DLD1 (cell line): ENCODE measurements around the gene ICOSLG.
"Not testable (repeated sequence)": the region's sequence is repeated elsewhere in the genome, so short reads cannot be mapped to it uniquely, and the experiment has no call there.

Experiments used
- in situ Hi-C: cut with HindIII; loops from 2 replicates; pipeline ENCODE4 v1.10.0; 2017; ENCODE audit warnings: low sequenced_read_pairs

ICOSLG gene

GRCh38 chr21:44240842-44241241, at the start of gene ICOSLG:
TSS of gene ICOSLG (minus strand) at chr21:44240943. CDS start at chr21:44240817, 126 bp downstream.
- in situ Hi-C loops = not testable (repeated sequence)

GRCh38 chr21:44289381-44290010, 48.8 kb upstream of the ICOSLG start:
- in situ Hi-C loops = no loop called here

- in situ Hi-C loops = no loop called here
Measured at GRCh38 chr21:44288251-44289110, 47.7 kb upstream of the ICOSLG start.

- in situ Hi-C loops = no loop called here
Measured at GRCh38 chr21:44286716-44287632, 46.2 kb upstream of the ICOSLG start.

- in situ Hi-C loops = no loop called here
Measured at GRCh38 chr21:44286086-44286715, 45.5 kb upstream of the ICOSLG start.

- in situ Hi-C loops = no loop called here
Measured at GRCh38 chr21:44285138-44285992, 44.6 kb upstream of the ICOSLG start, which contains the start of gene AIRE. TSS of gene AIRE (plus strand) at chr21:44285876. CDS start at chr21:44286007, 131 bp downstream.

- in situ Hi-C loops = no loop called here
Measured at GRCh38 chr21:44283948-44284347, 43.2 kb upstream of the ICOSLG start.

GRCh38 chr21:44283211-44283785, 42.6 kb upstream of the ICOSLG start:
- in situ Hi-C loops = not testable (repeated sequence)

- in situ Hi-C loops = no loop called here
Measured at GRCh38 chr21:44282370-44282769, 41.6 kb upstream of the ICOSLG start.

- in situ Hi-C loops = no loop called here
Measured at GRCh38 chr21:44281801-44282200, 41.1 kb upstream of the ICOSLG start.

GRCh38 chr21:44279354-44280260, 38.9 kb upstream of the ICOSLG start:
- in situ Hi-C loops = no loop called here

- in situ Hi-C loops = no loop called here
Measured at GRCh38 chr21:44275041-44275440, 34.3 kb upstream of the ICOSLG start.

- in situ Hi-C loops = no loop called here
Measured at GRCh38 chr21:44273046-44273445, 32.3 kb upstream of the ICOSLG start.

- in situ Hi-C loops = no loop called here
Measured at GRCh38 chr21:44272284-44272858, 31.6 kb upstream of the ICOSLG start.

GRCh38 chr21:44271558-44272283, 31.0 kb upstream of the ICOSLG start:
- in situ Hi-C loops = no loop called here

GRCh38 chr21:44269090-44269489, 28.3 kb upstream of the ICOSLG start:
- in situ Hi-C loops = no loop called here

GRCh38 chr21:44267655-44268142, 27.0 kb upstream of the ICOSLG start:
- in situ Hi-C loops = no loop called here
